ENCODE data around the gene YJU2.
"Not testable (repeated sequence)": the region's sequence is repeated elsewhere in the genome, so short reads cannot be mapped to it uniquely, and the experiment has no call there.

YJU2 gene

DNA sequence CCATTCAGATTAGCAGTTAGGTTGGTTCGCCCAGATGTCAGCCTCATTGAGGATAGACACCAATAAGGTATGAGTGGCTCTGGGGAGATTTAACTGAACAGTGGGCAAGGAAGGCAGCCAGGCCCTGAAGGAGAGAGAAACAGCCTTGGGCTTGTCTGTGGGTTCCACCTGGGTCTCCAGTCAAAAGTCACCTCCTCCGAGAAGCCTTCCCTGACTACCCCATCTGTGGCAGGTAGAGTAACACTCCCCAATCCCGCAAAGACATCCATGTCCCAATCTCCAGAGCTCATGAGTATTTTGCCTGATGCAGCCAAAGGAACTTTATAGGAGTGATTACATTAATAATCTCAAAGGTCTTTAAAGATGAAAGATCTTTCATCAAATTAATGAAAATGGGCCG lies 8.0 kb upstream of the YJU2 start:
- no peak overlapping the region for H3K27ac ChIP-seq
- TF ChIP-seq, protein P1, sequence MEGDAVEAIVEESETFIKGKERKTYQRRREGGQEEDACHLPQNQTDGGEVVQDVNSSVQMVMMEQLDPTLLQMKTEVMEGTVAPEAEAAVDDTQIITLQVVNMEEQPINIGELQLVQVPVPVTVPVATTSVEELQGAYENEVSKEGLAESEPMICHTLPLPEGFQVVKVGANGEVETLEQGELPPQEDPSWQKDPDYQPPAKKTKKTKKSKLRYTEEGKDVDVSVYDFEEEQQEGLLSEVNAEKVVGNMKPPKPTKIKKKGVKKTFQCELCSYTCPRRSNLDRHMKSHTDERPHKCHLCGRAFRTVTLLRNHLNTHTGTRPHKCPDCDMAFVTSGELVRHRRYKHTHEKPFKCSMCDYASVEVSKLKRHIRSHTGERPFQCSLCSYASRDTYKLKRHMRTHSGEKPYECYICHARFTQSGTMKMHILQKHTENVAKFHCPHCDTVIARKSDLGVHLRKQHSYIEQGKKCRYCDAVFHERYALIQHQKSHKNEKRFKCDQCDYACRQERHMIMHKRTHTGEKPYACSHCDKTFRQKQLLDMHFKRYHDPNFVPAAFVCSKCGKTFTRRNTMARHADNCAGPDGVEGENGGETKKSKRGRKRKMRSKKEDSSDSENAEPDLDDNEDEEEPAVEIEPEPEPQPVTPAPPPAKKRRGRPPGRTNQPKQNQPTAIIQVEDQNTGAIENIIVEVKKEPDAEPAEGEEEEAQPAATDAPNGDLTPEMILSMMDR (conservative IDR thresholded peaks at IDR 0.05) = no peak
- TF ChIP-seq ZFX (IDR thresholded peaks at IDR 0.05) = no peak

GRCh38 chr19:4241824-4242430 lies 5.0 kb upstream of the YJU2 start:
- no peak overlapping the region for H3K27ac ChIP-seq
- no peak for TF ChIP-seq ZFX (IDR thresholded peaks at IDR 0.05)
- TF ChIP-seq, protein P1 (conservative IDR thresholded peaks at IDR 0.05) = no peak

DNA sequence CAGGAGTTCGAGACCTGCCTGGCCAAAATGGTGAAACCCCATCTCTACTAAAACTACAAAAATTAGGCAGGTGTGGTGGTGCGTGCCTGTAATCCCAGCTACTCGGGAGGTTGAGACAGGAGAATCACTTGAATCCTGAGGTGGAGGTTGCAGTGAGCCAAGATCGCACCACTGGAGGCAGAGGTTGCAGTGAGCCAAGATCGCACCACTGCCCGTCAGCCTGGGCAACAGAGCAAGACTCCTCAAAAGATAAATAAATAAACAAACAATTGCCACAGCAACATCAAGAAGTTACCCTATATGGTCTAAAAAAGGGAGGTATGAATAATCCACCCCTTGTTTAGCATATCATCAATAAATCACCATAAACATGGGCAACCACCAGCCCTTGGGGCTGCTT lies 942 bp upstream of the YJU2 start:
- not testable (repeated sequence) for H3K27ac ChIP-seq

DNA sequence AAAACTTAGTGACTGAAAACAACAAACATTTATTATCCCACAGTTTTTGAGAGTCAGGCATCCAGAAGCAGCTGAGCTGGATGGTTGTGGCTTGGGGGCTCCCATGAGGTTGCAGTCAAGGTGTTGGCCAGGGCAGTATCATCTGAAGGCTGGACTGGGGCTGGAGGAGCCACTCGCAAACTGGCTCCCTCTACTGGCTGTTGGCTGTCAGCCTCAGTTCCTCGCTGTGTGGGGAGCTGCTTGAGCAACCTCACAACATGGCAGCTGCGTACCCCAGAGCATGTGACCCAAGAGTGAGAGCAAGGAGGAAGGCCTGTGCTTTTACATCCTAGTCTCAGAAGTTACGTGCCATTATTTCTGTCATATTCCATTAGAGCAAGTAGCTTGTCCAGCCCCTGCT lies 9.7 kb downstream of the YJU2 start:
- TF ChIP-seq ZFX (IDR thresholded peaks at IDR 0.05) = no peak
- TF ChIP-seq, protein P1 (conservative IDR thresholded peaks at IDR 0.05) = no peak

GRCh38 chr19:4257025-4257424 lies 10.1 kb downstream of the YJU2 start:
- TF ChIP-seq, protein P1 (conservative IDR thresholded peaks at IDR 0.05) = no peak
- no peak for TF ChIP-seq ZFX (IDR thresholded peaks at IDR 0.05)
- no peak overlapping the region for H3K27ac ChIP-seq

More for the DNA sequence above, 9.7 kb downstream of the YJU2 start:
- no peak overlapping the region for H3K27ac ChIP-seq

- no peak overlapping the region for H3K27ac ChIP-seq
- TF ChIP-seq ZFX (IDR thresholded peaks at IDR 0.05) = no peak
- TF ChIP-seq, protein P1 (conservative IDR thresholded peaks at IDR 0.05) = no peak
These were observed 11.3 kb downstream of the YJU2 start for GRCh38 chr19:4258181-4258580.

- H3K27ac ChIP-seq = no peak overlapping the region
- TF ChIP-seq, protein P1 (conservative IDR thresholded peaks at IDR 0.05) = no peak
- TF ChIP-seq ZFX (IDR thresholded peaks at IDR 0.05) = no peak
These were observed 13.8 kb downstream of the YJU2 start for GRCh38 chr19:4260613-4261191.

- H3K27ac ChIP-seq = no peak overlapping the region
- no peak for TF ChIP-seq ZFX (IDR thresholded peaks at IDR 0.05)
- TF ChIP-seq, protein P1 (conservative IDR thresholded peaks at IDR 0.05) = no peak
These were observed 17.9 kb downstream of the YJU2 start for GRCh38 chr19:4264812-4265211.
